ENCODE results near the gene BRD3OS.

GRCh38 chr9:134061019-134061687 lies 35.9 kb downstream of the BRD3OS start:
- TF ChIP-seq EP300 (IDR thresholded peaks at IDR 0.05) (no peak), CTCF (IDR thresholded peaks at IDR 0.05) (no peak)

Data from gastroesophageal sphincter (tissue), 3 donors.